ENCODE data around the gene PCDHGA10. TPM values are rescaled to one million over a fixed set of nuclear protein-coding genes. Genes with fewer than 3 reads are reported as not detected.

The PCDHGA10 gene
- total RNA-seq, 4 donors from 2014 or later: 4.0 to 6.5 (median 6.1) TPM

DNA sequence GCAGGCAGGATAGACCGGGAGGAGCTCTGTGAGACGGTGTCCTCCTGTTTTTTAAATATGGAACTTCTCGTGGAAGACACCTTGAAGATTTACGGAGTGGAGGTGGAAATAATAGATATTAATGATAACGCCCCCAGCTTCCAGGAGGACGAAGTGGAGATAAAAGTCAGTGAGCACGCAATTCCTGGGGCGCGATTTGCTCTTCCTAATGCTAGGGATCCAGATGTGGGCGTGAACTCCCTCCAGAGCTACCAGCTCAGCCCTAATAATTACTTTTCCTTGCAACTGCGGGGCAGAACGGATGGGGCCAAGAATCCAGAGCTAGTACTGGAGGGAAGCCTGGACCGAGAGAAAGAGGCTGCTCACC lies 8.7 kb downstream of the PCDHGA10 start:
- intact Hi-C loops (cut with DNase I; ENCODE audit: low total_unique reads): no loop called here
- Histone ChIP-seq H3K4me3 (peak overlapping the region in 1 of 4 donors; percentile 28), H3K9me3 (peaks cover 75 to 99% of the 10 kb centered on the region in 2 donors)

DNA sequence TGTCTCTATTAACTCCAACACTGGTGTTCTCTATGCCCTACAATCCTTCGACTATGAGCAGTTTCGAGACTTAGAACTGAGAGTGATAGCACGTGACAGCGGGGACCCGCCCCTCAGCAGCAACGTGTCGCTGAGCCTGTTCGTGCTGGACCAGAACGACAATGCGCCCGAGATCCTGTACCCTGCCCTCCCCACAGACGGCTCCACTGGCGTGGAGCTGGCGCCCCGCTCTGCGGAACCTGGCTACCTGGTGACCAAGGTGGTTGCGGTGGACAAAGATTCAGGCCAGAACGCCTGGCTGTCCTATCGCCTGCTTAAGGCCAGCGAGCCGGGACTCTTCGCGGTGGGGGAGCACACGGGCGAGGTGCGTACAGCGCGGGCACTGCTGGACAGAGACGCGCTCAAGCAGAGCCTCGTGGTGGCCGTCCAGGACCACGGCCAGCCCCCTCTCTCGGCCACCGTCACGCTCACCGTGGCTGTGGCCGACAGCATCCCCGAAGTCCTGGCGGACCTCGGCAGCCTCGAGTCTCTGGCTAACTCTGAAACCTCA lies 10.0 kb downstream of the PCDHGA10 start:
- no peak overlapping the region for H3K27ac ChIP-seq
- peaks cover 4% of the 10 kb centered on the region for H3K27me3 ChIP-seq
- peaks cover 85 to 99% of the 10 kb centered on the region in 2 donors for H3K9me3 ChIP-seq
- H3K4me1 ChIP-seq: no peaks in the 10 kb centered on the region
- no peak for TF ChIP-seq POLR2AphosphoS5 (IDR thresholded peaks at IDR 0.05)
- no peak for TF ChIP-seq EP300 (IDR thresholded peaks at IDR 0.05; ENCODE audit: low read depth)
- TF ChIP-seq, protein P1, sequence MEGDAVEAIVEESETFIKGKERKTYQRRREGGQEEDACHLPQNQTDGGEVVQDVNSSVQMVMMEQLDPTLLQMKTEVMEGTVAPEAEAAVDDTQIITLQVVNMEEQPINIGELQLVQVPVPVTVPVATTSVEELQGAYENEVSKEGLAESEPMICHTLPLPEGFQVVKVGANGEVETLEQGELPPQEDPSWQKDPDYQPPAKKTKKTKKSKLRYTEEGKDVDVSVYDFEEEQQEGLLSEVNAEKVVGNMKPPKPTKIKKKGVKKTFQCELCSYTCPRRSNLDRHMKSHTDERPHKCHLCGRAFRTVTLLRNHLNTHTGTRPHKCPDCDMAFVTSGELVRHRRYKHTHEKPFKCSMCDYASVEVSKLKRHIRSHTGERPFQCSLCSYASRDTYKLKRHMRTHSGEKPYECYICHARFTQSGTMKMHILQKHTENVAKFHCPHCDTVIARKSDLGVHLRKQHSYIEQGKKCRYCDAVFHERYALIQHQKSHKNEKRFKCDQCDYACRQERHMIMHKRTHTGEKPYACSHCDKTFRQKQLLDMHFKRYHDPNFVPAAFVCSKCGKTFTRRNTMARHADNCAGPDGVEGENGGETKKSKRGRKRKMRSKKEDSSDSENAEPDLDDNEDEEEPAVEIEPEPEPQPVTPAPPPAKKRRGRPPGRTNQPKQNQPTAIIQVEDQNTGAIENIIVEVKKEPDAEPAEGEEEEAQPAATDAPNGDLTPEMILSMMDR (IDR thresholded peaks at IDR 0.05): no peak
- H3K4me3 ChIP-seq: no peak overlapping the region
- intact Hi-C loops (cut with DNase I; ENCODE audit: low total_unique reads): no loop called here
- DNase-seq: no peak
- no peaks in the 10 kb centered on the region for H3K36me3 ChIP-seq
- WGBS, 2 donors (ENCODE audit: low coverage in 1 of 2): 72% methylated on average over 39 of the region's 42 CpGs; no CpG with 5 or more reads in 1 of the 2 donors
- in situ Hi-C loops (cut with MboI; ENCODE audit: low pct_ligation_motif_present in 1 of 4, low pct_unique_long_range_greater_than_20kb in 1 of 4, low sequenced_read_pairs in 3 of 4): no loop called here

More for the DNA sequence above, 8.7 kb downstream of the PCDHGA10 start:
- no peak for TF ChIP-seq EP300 (IDR thresholded peaks at IDR 0.05; ENCODE audit: low read depth)
- TF ChIP-seq, protein P1 (IDR thresholded peaks at IDR 0.05): no peak
- DNase-seq: no peak
- in situ Hi-C loops (cut with MboI; ENCODE audit: low pct_ligation_motif_present in 1 of 4, low pct_unique_long_range_greater_than_20kb in 1 of 4, low sequenced_read_pairs in 3 of 4): no loop called here
- H3K27me3 ChIP-seq: peaks cover 4% of the 10 kb centered on the region
- no peaks in the 10 kb centered on the region for H3K4me1 ChIP-seq
- no peak overlapping the region for H3K27ac ChIP-seq
- no peaks in the 10 kb centered on the region for H3K36me3 ChIP-seq
- 16 to 31% methylated on average over 7 to 13 of the region's 13 CpGs for WGBS, 2 donors (ENCODE audit: low coverage in 1 of 2)

DNA sequence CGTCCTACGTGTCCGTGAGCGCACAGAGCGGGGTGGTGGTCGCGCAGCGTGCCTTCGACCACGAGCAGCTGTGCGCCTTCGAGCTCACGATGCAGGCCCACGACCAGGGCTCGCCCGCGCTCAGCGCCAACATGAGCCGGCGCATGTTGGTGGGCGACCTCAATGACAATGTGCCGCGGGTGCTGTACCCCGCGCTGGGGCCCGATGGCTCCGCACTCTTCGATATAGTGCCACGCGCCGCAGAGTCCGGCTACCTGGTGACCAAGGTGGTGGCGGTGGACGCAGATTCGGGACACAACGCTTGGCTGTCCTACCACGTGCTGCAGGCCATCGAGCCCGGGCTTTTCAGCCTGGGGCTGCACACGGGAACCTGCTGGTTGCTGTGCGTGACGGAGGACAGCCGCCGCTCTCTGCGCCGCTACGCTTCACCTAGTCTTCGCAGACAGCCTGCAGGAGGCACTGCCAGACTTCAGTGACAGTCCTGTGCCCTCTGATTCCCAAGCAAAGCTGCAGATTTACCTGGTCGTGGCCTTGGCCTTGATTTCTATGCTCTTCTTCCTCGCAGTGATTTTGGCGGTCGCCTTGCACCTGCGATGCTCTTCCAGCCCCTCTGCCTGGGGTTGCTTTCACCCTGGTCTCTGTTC lies 15.1 kb downstream of the PCDHGA10 start:
- in situ Hi-C loops (cut with MboI; ENCODE audit: low pct_ligation_motif_present in 1 of 4, low pct_unique_long_range_greater_than_20kb in 1 of 4, low sequenced_read_pairs in 3 of 4): no loop called here
- H3K9me3 ChIP-seq: peaks cover 92 to 97% of the 10 kb centered on the region in 2 donors
- H3K27me3 ChIP-seq: no peaks in the 10 kb centered on the region
- H3K36me3 ChIP-seq: no peaks in the 10 kb centered on the region
- intact Hi-C loops (cut with DNase I; ENCODE audit: low total_unique reads): no loop called here
- H3K27ac ChIP-seq: no peak overlapping the region
- H3K4me3 ChIP-seq: no peak overlapping the region
- H3K4me1 ChIP-seq: no peaks in the 10 kb centered on the region
- DNase-seq: no peak
- no peak for TF ChIP-seq POLR2A (IDR thresholded peaks at IDR 0.05)
- no peak for TF ChIP-seq POLR2AphosphoS5 (IDR thresholded peaks at IDR 0.05)
- TF ChIP-seq EP300 (IDR thresholded peaks at IDR 0.05; ENCODE audit: low read depth): no peak
- TF ChIP-seq, protein P1 (IDR thresholded peaks at IDR 0.05): no peak
- 80% methylated on average over 53 of the region's 53 CpGs; no CpG with 5 or more reads in 1 of the 2 donors for WGBS, 2 donors (ENCODE audit: low coverage in 1 of 2)

DNA sequence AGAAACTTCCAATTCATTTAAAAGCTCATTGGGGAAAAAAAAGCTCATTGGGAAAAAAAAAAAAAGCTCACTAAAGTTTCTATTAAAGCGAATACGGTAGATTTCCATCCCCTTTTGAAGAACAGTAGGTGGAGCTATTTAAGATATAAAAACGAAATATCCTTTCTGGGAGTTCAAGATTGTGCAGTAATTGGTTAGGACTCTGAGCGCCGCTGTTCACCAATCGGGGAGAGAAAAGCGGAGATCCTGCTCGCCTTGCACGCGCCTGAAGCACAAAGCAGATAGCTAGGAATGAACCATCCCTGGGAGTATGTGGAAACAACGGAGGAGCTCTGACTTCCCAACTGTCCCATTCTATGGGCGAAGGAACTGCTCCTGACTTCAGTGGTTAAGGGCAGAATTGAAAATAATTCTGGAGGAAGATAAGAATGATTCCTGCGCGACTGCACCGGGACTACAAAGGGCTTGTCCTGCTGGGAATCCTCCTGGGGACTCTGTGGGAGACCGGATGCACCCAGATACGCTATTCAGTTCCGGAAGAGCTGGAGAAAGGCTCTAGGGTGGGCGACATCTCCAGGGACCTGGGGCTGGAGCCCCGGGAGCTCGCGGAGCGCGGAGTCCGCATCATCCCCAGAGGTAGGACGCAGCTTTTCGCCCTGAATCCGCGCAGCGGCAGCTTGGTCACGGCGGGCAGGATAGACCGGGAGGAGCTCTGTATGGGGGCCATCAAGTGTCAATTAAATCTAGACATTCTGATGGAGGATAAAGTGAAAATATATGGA lies 17.7 kb downstream of the PCDHGA10 start, which contains the start of gene PCDHGA12:
Gene PCDHGA12, plus strand, starts transcription at position 176 of the 782 bp plus-strand sequence. Its CDS starts 253 bp downstream, at position 429.
- Histone ChIP-seq H3K4me1 (no peaks in the 10 kb centered on the region), H3K36me3 (no peaks in the 10 kb centered on the region), H3K4me3 (peak within 1 kb of the TSS in 1 of 4 donors; percentile 16), H3K27ac (no peak within 1 kb of the TSS), H3K9me3 (peaks cover 93 to 95% of the 10 kb centered on the region in 2 donors), H3K27me3 (no peaks in the 10 kb centered on the region)
- in situ Hi-C loops (cut with MboI; ENCODE audit: low pct_ligation_motif_present in 1 of 4, low pct_unique_long_range_greater_than_20kb in 1 of 4, low sequenced_read_pairs in 3 of 4) (no loop called here), intact Hi-C loops (cut with DNase I; ENCODE audit: low total_unique reads) (no loop called here)
- DNase-seq: no peak
- TF ChIP-seq POLR2AphosphoS5 (IDR thresholded peaks at IDR 0.05): no peak
- 34 to 42% methylated on average over 15 to 33 of the region's 33 CpGs for WGBS, 2 donors (ENCODE audit: low coverage in 1 of 2)

All from transverse colon (tissue), 4 donors.